ENCODE results near the gene CNKSR2. TPM values are rescaled to one million over a fixed set of nuclear protein-coding genes. Genes with fewer than 3 reads are reported as not detected.

The CNKSR2 gene
- not detected in 2 replicates for total RNA-seq (2013; cell fraction: nucleolus; rRNA removed)
- total RNA-seq (2014; rRNA removed) (0.11 and 0.23 TPM in 2 replicates), total RNA-seq (2014; rRNA removed; fragmentation: Illumina TruSeq; extraction: Trizol) (0.05 and 0.13 TPM in 2 replicates), total RNA-seq (2021) (0.18 TPM in 1 of 2 replicates, not detected in the other), polyA plus RNA-seq (2011; rRNA removed) (0.66 and 0.69 TPM in 2 replicates), polyA plus RNA-seq (2014; fragmentation: Illumina TruSeq; extraction: Trizol) (0.18 and 0.27 TPM in 2 replicates), polyA plus RNA-seq (2014; fragmentation: Nextera tagmentation; extraction: Ambion mirVana) (under 1 TPM in 1 of 2 experiments, not detected in 1; 0.02 TPM), polyA plus RNA-seq (2014; rRNA removed) (0.06 TPM in 1 of 2 replicates, not detected in the other), polyA plus RNA-seq (2016; fragmentation: Nextera tagmentation; extraction: Ambion mirVana) (not detected), polyA minus RNA-seq (2011; rRNA and poly(A)+ RNA removed) (2.6 and 2.7 TPM in 2 replicates), Bru-seq, nascent RNA (percentile 37 among the genes with signal in this experiment), BruChase-seq, experiment 1, labeled RNA remaining after a 6-hour chase (percentile 25 among the genes with signal in this experiment), BruChase-seq, experiment 2, labeled RNA remaining after a 2-hour chase (percentile 30 among the genes with signal in this experiment)
- polyA plus RNA-seq (2011; ENCODE audit: low read depth): 0.49 TPM
- polyA plus RNA-seq (2011; cell fraction: cytosol; rRNA removed): 0.48 and 0.70 TPM in 2 replicates
- 1.2 and 1.3 TPM in 2 replicates for polyA plus RNA-seq (2011; cell fraction: nucleus; rRNA removed)
- polyA plus RNA-seq (2012): 0.42 and 0.43 TPM in 2 replicates
- 0.67 and 1.2 TPM in 2 replicates for polyA minus RNA-seq (2011; cell fraction: cytosol; rRNA and poly(A)+ RNA removed)
- 2.9 and 6.0 TPM in 2 replicates for polyA minus RNA-seq (2011; cell fraction: nucleus; rRNA and poly(A)+ RNA removed)
- long read RNA-seq, experiment 1: 0 reads
- long read RNA-seq, experiment 2, partial matches to known transcripts: 1 of 3 reads
- long read RNA-seq, experiment 2, other reads (novel, unspliced or antisense): 2 of 3 reads

DNA sequence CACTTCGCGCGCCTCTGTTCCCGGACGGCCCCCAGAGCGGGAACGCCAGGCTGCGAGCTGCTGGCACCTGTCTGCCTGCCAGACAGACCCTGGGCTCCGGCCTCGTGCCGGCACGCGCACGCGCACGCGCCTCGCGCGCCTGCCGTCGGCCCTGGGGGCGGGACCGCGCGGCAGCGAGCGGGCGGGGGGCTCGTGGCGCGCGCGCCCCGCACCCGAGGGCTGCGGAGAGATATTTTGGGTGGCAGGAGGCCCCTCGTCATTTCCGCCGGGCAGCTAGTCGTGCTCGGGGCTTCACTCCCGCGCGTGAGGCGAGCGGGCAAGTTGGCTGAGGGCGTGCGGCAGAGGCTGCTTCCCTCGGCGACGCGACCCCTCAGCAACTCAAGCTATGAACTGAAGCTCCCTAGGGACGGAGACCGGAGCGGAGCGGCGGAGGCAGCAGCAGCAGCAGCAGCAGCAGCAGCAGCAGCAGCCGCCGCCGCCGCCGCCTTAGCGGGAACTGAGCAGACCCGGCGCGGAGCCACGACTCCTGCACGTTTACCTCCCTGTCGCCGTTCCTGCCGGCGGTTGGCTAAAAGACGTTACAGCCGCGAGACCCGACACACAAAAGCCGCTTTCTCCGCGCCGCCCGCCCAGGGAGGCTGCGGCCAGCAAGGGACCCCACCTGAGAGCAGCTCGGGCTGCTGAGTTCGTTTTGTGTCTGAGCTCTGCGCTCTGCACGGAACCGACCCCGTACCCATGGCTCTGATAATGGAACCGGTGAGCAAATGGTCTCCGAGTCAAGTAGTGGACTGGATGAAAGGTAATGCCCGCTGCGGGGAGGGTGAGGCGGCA is at the start of gene CNKSR2:
CNKSR2 (plus strand) TSS at position 256 of the 831 bp plus-strand sequence; CDS start at position 736, 480 bp downstream.
- CTCF ChIA-PET: interaction anchor here (1.5 to 2.3 kb wide), 2 partner anchors 10 to 64 kb away, joined by 3 to 10 read pairs; no protein-coding TSS in a partner anchor
- Histone ChIP-seq H3K27ac (ENCODE audit: control insufficient read depth, insufficient read depth) (no peak within 1 kb of the TSS), H3K4me3 (peak within 1 kb of the TSS; percentile 57), H4K20me1 (ENCODE audit: control insufficient read depth, insufficient read depth) (no peaks in the 10 kb centered on the region), H2AFZ (ENCODE audit: control insufficient read depth, low read depth, low read length) (peak within 1 kb of the TSS; percentile 58), H3K9me3 (replicated peaks; ENCODE audit: control insufficient read depth, insufficient read depth, low read length) (no peaks in the 10 kb centered on the region), H3K9ac (ENCODE audit: control insufficient read depth, insufficient read depth, low read length) (peak within 1 kb of the TSS; percentile 20; the same call in 1 of the 2 replicates), H3K4me2 (ENCODE audit: control insufficient read depth, insufficient read depth) (peak within 1 kb of the TSS; percentile 68), H3K27me3 (replicated peaks in 1 of 2; ENCODE audit: control insufficient read depth in 2 of 2, insufficient read depth in 2 of 2, low read length in 1 of 2) (no peaks in the 10 kb centered on the region; a peak in 2 of 4 replicates), H3K79me2 (ENCODE audit: control insufficient read depth, insufficient read depth, low read length) (no peaks in the 10 kb centered on the region), H3K36me3 (ENCODE audit: control insufficient read depth in 2 of 2, insufficient read depth in 2 of 2, low read length in 1 of 2) (no peaks in the 10 kb centered on the region), H3K4me1 (ENCODE audit: control insufficient read depth, insufficient read depth, low read length) (no peaks in the 10 kb centered on the region)
- no TSS peak for BruUV-seq (replicated peaks)
- in situ Hi-C loops (cut with MboI) (no loop called here), intact Hi-C loops (cut with micrococcal nuclease; ENCODE audit: unreplicated experiment) (no loop called here)
- ATAC-seq (peak; percentile 36), DNase-seq (ENCODE audit: low read depth, low spot score) (no peak), FAIRE-seq (no peak)
- POLR2A ChIA-PET: interaction anchor here (1.0 to 1.3 kb wide), 2 partner anchors 10 to 19 kb away, joined by 3 to 5 read pairs; no protein-coding TSS in a partner anchor
- RAD21 ChIA-PET (ENCODE audit: unreplicated experiment): interaction anchor here (0.9 to 1.1 kb wide), 2 partner anchors 107 to 422 kb away, joined by 3 read pairs; no protein-coding TSS in a partner anchor
- 40% methylated on average over 46 of the region's 94 CpGs for WGBS (ENCODE audit: insufficient coverage, insufficient replicate concordance, low lambda C conversion rate, missing lambda C conversion rate)
- SMC1A ChIA-PET (ENCODE audit: uncharacterized antibody, unreplicated experiment): no interaction called here
- TF ChIP-seq RCOR1 (conservative IDR thresholded peaks at IDR 0.05; ENCODE audit: low read depth, low read length): no peak
- TF ChIP-seq MTA3 (IDR thresholded peaks at IDR 0.05; ENCODE audit: borderline replicate concordance, low read length): no peak
- TF ChIP-seq, protein P1, sequence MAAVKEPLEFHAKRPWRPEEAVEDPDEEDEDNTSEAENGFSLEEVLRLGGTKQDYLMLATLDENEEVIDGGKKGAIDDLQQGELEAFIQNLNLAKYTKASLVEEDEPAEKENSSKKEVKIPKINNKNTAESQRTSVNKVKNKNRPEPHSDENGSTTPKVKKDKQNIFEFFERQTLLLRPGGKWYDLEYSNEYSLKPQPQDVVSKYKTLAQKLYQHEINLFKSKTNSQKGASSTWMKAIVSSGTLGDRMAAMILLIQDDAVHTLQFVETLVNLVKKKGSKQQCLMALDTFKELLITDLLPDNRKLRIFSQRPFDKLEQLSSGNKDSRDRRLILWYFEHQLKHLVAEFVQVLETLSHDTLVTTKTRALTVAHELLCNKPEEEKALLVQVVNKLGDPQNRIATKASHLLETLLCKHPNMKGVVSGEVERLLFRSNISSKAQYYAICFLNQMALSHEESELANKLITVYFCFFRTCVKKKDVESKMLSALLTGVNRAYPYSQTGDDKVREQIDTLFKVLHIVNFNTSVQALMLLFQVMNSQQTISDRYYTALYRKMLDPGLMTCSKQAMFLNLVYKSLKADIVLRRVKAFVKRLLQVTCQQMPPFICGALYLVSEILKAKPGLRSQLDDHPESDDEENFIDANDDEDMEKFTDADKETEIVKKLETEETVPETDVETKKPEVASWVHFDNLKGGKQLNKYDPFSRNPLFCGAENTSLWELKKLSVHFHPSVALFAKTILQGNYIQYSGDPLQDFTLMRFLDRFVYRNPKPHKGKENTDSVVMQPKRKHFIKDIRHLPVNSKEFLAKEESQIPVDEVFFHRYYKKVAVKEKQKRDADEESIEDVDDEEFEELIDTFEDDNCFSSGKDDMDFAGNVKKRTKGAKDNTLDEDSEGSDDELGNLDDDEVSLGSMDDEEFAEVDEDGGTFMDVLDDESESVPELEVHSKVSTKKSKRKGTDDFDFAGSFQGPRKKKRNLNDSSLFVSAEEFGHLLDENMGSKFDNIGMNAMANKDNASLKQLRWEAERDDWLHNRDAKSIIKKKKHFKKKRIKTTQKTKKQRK (IDR thresholded peaks at IDR 0.05; ENCODE audit: low read depth, low read length): no peak
- TF ChIP-seq, protein P2, sequence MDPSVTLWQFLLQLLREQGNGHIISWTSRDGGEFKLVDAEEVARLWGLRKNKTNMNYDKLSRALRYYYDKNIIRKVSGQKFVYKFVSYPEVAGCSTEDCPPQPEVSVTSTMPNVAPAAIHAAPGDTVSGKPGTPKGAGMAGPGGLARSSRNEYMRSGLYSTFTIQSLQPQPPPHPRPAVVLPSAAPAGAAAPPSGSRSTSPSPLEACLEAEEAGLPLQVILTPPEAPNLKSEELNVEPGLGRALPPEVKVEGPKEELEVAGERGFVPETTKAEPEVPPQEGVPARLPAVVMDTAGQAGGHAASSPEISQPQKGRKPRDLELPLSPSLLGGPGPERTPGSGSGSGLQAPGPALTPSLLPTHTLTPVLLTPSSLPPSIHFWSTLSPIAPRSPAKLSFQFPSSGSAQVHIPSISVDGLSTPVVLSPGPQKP (IDR thresholded peaks at IDR 0.05; ENCODE audit: low read depth, low read length): no peak
- peak in 1 of 2 experiments; percentile 75; a peak in 2 of 4 replicates for TF ChIP-seq BHLHE40 (IDR thresholded peaks at IDR 0.05; ENCODE audit: borderline replicate concordance in 1 of 2, low read depth in 2 of 2, low read length in 1 of 2)
- TF ChIP-seq SIN3A (IDR thresholded peaks at IDR 0.05; ENCODE audit: low read depth, low read length): no peak
- TF ChIP-seq, protein P3, sequence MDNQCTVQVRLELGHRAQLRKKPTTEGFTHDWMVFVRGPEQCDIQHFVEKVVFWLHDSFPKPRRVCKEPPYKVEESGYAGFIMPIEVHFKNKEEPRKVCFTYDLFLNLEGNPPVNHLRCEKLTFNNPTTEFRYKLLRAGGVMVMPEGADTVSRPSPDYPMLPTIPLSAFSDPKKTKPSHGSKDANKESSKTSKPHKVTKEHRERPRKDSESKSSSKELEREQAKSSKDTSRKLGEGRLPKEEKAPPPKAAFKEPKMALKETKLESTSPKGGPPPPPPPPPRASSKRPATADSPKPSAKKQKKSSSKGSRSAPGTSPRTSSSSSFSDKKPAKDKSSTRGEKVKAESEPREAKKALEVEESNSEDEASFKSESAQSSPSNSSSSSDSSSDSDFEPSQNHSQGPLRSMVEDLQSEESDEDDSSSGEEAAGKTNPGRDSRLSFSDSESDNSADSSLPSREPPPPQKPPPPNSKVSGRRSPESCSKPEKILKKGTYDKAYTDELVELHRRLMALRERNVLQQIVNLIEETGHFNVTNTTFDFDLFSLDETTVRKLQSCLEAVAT (IDR thresholded peaks at IDR 0.05): no peak
- TF ChIP-seq RELA (IDR thresholded peaks at IDR 0.05; ENCODE audit: borderline replicate concordance, partially characterized antibody): no peak
- no peak for TF ChIP-seq GABPA (IDR thresholded peaks at IDR 0.05; ENCODE audit: low read depth)

Data from GM12878 (cell line).